HepG2 (cell line): ENCODE results near the gene SCG2. TPM values are rescaled to one million over a fixed set of nuclear protein-coding genes. Genes with fewer than 3 reads are reported as not detected.

Experiments used
- ATAC-seq: fragments of 200-7000 bp; cut with Tn5 transposase; 3 replicates; pipeline ENCODE4 v1.9.1; 2020; ENCODE audit warnings: mild to moderate bottlenecking, moderate library complexity
- BruUV-seq: library from RNA; stranded (reverse); fragments of 400-500 nt; replicated peaks from 2 replicates; lab custom pipeline; 2021; lab: Mats Ljungman, UMichigan
- CTCF ChIA-PET: fragments of 300-600 bp; formaldehyde crosslinking; extraction: SDS; loops from one replicate; lab custom pipeline; 2021; ENCODE audit warnings: low total read pairs, inconsistent platforms, low intra/inter-chr PET ratio; lab: Yijun Ruan, JAX
- POLR2A ChIA-PET: fragments of 350-600 bp; sonication (Branson Sonifier 250); formaldehyde crosslinking; loops from one replicate; lab custom pipeline; 2020; ENCODE audit warnings: antibody characterized with exemption, inconsistent platforms; lab: Yijun Ruan, JAX
- DNase-seq: peaks from one replicate; pipeline ENCODE4 v3.0.0-alpha.2; 2015; ENCODE audit warnings: low spot score
- FAIRE-seq: peaks from 3 replicates; lab custom pipeline; 2011; peaks lifted over from hg19 to GRCh38; lab: Jason Lieb, UNC
- H2AFZ ChIP-seq: one replicate; pipeline ENCODE4 v1.6.1; 2011; ENCODE audit warnings: low read length, inconsistent platforms
- H3K27ac ChIP-seq: fragments of 300-600 bp; 3 replicates; pipeline ENCODE4 v1.8.0; 2011; ENCODE audit warnings: mixed run types, mild to moderate bottlenecking, mixed read lengths, low read length, inconsistent platforms; ENCODE audit not compliant: insufficient read depth; ENCODE audit errors: extremely low read length
- H3K27me3 ChIP-seq, 2 experiments: fragments of 200-600 bp in 1 of 2; 2 replicates in 1 of 2; 3 replicates in 1 of 2; pipeline versions ENCODE4 v1.6.0 to v1.8.0; 2011; ENCODE audit warnings: low read length in 2 of 2, mild to moderate bottlenecking in 2 of 2, moderate library complexity in 2 of 2, inconsistent platforms in 1 of 2; ENCODE audit not compliant: insufficient read depth in 2 of 2, control insufficient read depth in 1 of 2
- H3K36me3 ChIP-seq, 2 experiments: fragments of 200-600 bp in 1 of 2; replicated peaks in 1 of 2; 2 replicates in 1 of 2; 3 replicates in 1 of 2; pipeline versions ENCODE4 v1.5.1 to v1.8.0; 2011; ENCODE audit warnings: low read length in 2 of 2, inconsistent platforms in 1 of 2; ENCODE audit not compliant: insufficient read depth in 2 of 2, control insufficient read depth in 1 of 2
- H3K4me1 ChIP-seq: 2 replicates; pipeline ENCODE4 v1.5.1; 2012; ENCODE audit warnings: low read length, inconsistent platforms; ENCODE audit not compliant: insufficient read depth
- H3K4me2 ChIP-seq: 2 replicates; pipeline ENCODE4 v1.6.0; 2011; ENCODE audit warnings: low read depth, low read length, inconsistent platforms
- H3K4me3 ChIP-seq, 3 experiments: fragments of 200-600 bp in 1 of 3; sonication (generic), shearing (Covaris generic) in 1 of 3; replicated peaks in 1 of 3; 2 replicates each; pipeline ENCODE4 v1.5.1; 2011 to 2016; ENCODE audit warnings: low read length in 3 of 3, inconsistent platforms in 2 of 3, low read depth in 2 of 3, mild to moderate bottlenecking in 2 of 3, control low read depth in 1 of 3, mixed read lengths in 1 of 3; ENCODE audit not compliant: insufficient read depth in 1 of 3
- H3K79me2 ChIP-seq: one replicate; pipeline ENCODE4 v1.6.1; 2011; ENCODE audit warnings: low read length, inconsistent platforms; ENCODE audit not compliant: insufficient read depth
- H3K9ac ChIP-seq: 2 replicates; pipeline ENCODE4 v1.6.0; 2011; ENCODE audit warnings: mild to moderate bottlenecking, low read depth, low read length, inconsistent platforms; ENCODE audit not compliant: insufficient read depth
- H3K9me3 ChIP-seq: 2 replicates; pipeline ENCODE4 v1.5.1; 2012; ENCODE audit warnings: mild to moderate bottlenecking, low read length
- H4K20me1 ChIP-seq: 2 replicates; pipeline ENCODE4 v1.6.0; 2011; ENCODE audit warnings: inconsistent platforms, mild to moderate bottlenecking, low read length, moderate library complexity; ENCODE audit not compliant: insufficient read depth
- AGO2 ChIP-seq: fragments of 200-400 bp; formaldehyde crosslinking; optimal IDR thresholded peaks from 2 replicates; pipeline ENCODE3; 2017; ENCODE audit warnings: mild to moderate bottlenecking, low read depth, low read length, moderate library complexity
- FUBP1 ChIP-seq: sonication (generic); formaldehyde crosslinking; IDR thresholded peaks from 2 replicates; pipeline ENCODE4 v1.5.1; 2020; ENCODE audit warnings: missing genetic modification reagents, mild to moderate bottlenecking, borderline replicate concordance
- JUN ChIP-seq: sonication (generic); formaldehyde crosslinking; IDR thresholded peaks from 2 replicates; pipeline ENCODE4 v1.4.0; 2020; ENCODE audit warnings: mild to moderate bottlenecking, missing genetic modification reagents
- KMT2A ChIP-seq: sonication (generic); formaldehyde crosslinking; IDR thresholded peaks from 2 replicates; pipeline ENCODE4 v1.4.0; 2020; ENCODE audit warnings: missing genetic modification reagents
- KMT2B ChIP-seq: IDR thresholded peaks from 2 replicates; pipeline ENCODE4 v1.6.1; 2016; ENCODE audit warnings: missing genetic modification reagents, missing compliant biosample characterization
- MLXIP ChIP-seq: sonication (generic); formaldehyde crosslinking; IDR thresholded peaks from 2 replicates; pipeline ENCODE4 v1.9.0; 2021; ENCODE audit warnings: missing genetic modification reagents, borderline replicate concordance
- MXD3 ChIP-seq: IDR thresholded peaks from 2 replicates; pipeline ENCODE4 v1.6.1; 2016; ENCODE audit warnings: mild to moderate bottlenecking, missing biosample characterization, missing genetic modification reagents
- PAXIP1 ChIP-seq: sonication (generic); formaldehyde crosslinking; conservative IDR thresholded peaks from 2 replicates; pipeline ENCODE4 v1.4.0; 2020; ENCODE audit warnings: mild to moderate bottlenecking, missing genetic modification reagents, moderate library complexity
- PLRG1 ChIP-seq: fragments of 450-650 bp; conservative IDR thresholded peaks from 2 replicates; pipeline ENCODE4 v1.6.1; 2016
- SYNCRIP ChIP-seq: fragments of 200-400 bp; formaldehyde crosslinking; IDR thresholded peaks from 2 replicates; pipeline ENCODE4 v1.6.1; 2018; ENCODE audit warnings: mild to moderate bottlenecking, low read depth, low read length; ENCODE audit not compliant: insufficient read depth
- TCF7L2 ChIP-seq: IDR thresholded peaks from 2 replicates; pipeline ENCODE4 v1.6.1; 2011; ENCODE audit warnings: mild to moderate bottlenecking, low read depth, low read length, moderate library complexity
- ZBTB43 ChIP-seq: sonication (generic); formaldehyde crosslinking; conservative IDR thresholded peaks from 2 replicates; pipeline ENCODE4 v1.4.0; 2020; ENCODE audit warnings: missing genetic modification reagents
- ZNF367 ChIP-seq: sonication (generic); formaldehyde crosslinking; IDR thresholded peaks from 2 replicates; pipeline ENCODE4 v1.4.0; 2020; ENCODE audit warnings: missing genetic modification reagents, borderline replicate concordance
- ZNF652 ChIP-seq: IDR thresholded peaks from 2 replicates; pipeline ENCODE4 v1.6.1; 2016; ENCODE audit warnings: low read depth, borderline replicate concordance
- ZNF768 ChIP-seq: sonication (generic); formaldehyde crosslinking; IDR thresholded peaks from 2 replicates; pipeline ENCODE4 v1.4.0; 2020; ENCODE audit warnings: missing genetic modification reagents
- WGBS: methylation state at CpG from one replicate; pipeline ENCODE4 v1.1.6; 2017; ENCODE audit warnings: low lambda C conversion rate; 5-methylcytosine and 5-hydroxymethylcytosine counted together
- in situ Hi-C: cut with HindIII; loops from 2 replicates; pipeline ENCODE4 v1.10.0; 2017; ENCODE audit warnings: low pct_unique_long_range_greater_than_20kb; ENCODE audit not compliant: extremely low pct_ligation_motif_present
- intact Hi-C: fragments of 100-400 bp; cut with micrococcal nuclease; formaldehyde crosslinking; loops from one replicate; pipeline ENCODE4 v1.10.0; 2022; ENCODE audit not compliant: unreplicated experiment
- polyA plus RNA-seq, 8 experiments: library from polyadenylated mRNA; depleted of rRNA in 3 of 8; stranded (reverse) in 7 of 8; unstranded in 1 of 8; fragments of >200 nt; fragmentation: Illumina TruSeq in 4 of 8; extraction: Trizol in 4 of 8; gene quantifications; 2 replicates each; pipeline versions ENCODE4 v1.2.1 to v1.2.3, GENCODE V29; 2011 to 2016; ENCODE audit warnings: low read depth in 4 of 8, missing spikeins in 1 of 8, mixed read lengths in 1 of 8; ENCODE audit not compliant: insufficient read depth in 1 of 8
- total RNA-seq, 5 experiments: library from RNA; depleted of rRNA; stranded (reverse); fragments of >200 nt; fragmentation: Illumina TruSeq; extraction: Trizol; gene quantifications; 2 replicates each; pipeline ENCODE4 v1.2.3, GENCODE V29; 2016; ENCODE audit warnings: low read depth in 1 of 5

The SCG2 gene
- total and polyA plus RNA-seq, 2 of the 13 experiments (the other 11 are each of a cell fraction or from before 2014, with no cell fraction given), result not detected

GRCh38 chr2:223611061-223611460 is 8.9 kb upstream of the SCG2 start:
- Histone ChIP-seq H2AFZ (no peak overlapping the region), H4K20me1 (no peaks in the 10 kb centered on the region), H3K27ac (no peak overlapping the region), H3K9me3 (no peaks in the 10 kb centered on the region), H3K9ac (no peak overlapping the region), H3K36me3 (no peaks in the 10 kb centered on the region), H3K4me3 (no peak overlapping the region), H3K27me3 (peaks cover 0 to 17% of the 10 kb centered on the region in 2 experiments; a peak in 3 of 5 replicates), H3K4me1 (peaks cover 10% of the 10 kb centered on the region; the same call in 1 of the 2 replicates), H3K79me2 (no peaks in the 10 kb centered on the region), H3K4me2 (no peak overlapping the region)
- no TSS peak for BruUV-seq
- ATAC-seq, result no peak
- WGBS, result 17% methylated on average over 2 of the region's 2 CpGs
- no peak for FAIRE-seq
- ChIA-PET POLR2A (no interaction called here), CTCF (no interaction called here)
- in situ Hi-C loops, result no loop called here
- DNase-seq, result no peak
- intact Hi-C loops, result no loop called here
- TF ChIP-seq TCF7L2, result no peak
- no peak for TF ChIP-seq ZNF652 (CRISPR knock-in tag)
- no peak for TF ChIP-seq FUBP1 (CRISPR knock-in tag)
- no peak for TF ChIP-seq JUN
- TF ChIP-seq PAXIP1 (CRISPR knock-in tag), result no peak
- TF ChIP-seq ZBTB43 (CRISPR knock-in tag), result no peak
- no peak for TF ChIP-seq MLXIP (CRISPR knock-in tag)
- no peak for TF ChIP-seq ZNF367 (CRISPR knock-in tag)
- no peak for TF ChIP-seq ZNF768 (CRISPR knock-in tag)
- TF ChIP-seq KMT2A (CRISPR knock-in tag), result no peak
- TF ChIP-seq MXD3 (CRISPR knock-in tag), result no peak
- no peak for TF ChIP-seq AGO2
- no peak for TF ChIP-seq SYNCRIP
- TF ChIP-seq KMT2B, result no peak
- TF ChIP-seq PLRG1, result no peak
